ENCODE data around the gene SLC6A3. TPM values are rescaled to one million over a fixed set of nuclear protein-coding genes. Genes with fewer than 3 reads are reported as not detected.

The SLC6A3 gene
- total and polyA plus RNA-seq, 12 donors, result 0.04 to 0.19 (median 0.18) TPM; not detected in 9

- Histone ChIP-seq H3K4me3 (no peak overlapping the region), H3K27me3 (peaks cover 0 to 37% (median 27%) of the 10 kb centered on the region in 7 donors), H3K4me1 (no peaks in the 10 kb centered on the region), H3K36me3 (no peaks in the 10 kb centered on the region), H3K9me3 (no peaks in the 10 kb centered on the region), H3K27ac (no peak overlapping the region)
- DNase-seq (no peak), ATAC-seq (no peak)
- intact Hi-C loops (cut with DNase I), result no loop called here
- TF ChIP-seq CTCF (IDR thresholded peaks at IDR 0.05), result no peak
- WGBS, 2 donors, result 46 to 50% methylated on average over 4 of the region's 4 CpGs
Measured at GRCh38 chr5:1354576-1354975, 90.7 kb downstream of the SLC6A3 start.

GRCh38 chr5:1352231-1353219, 92.7 kb downstream of the SLC6A3 start:
- intact Hi-C loops (cut with DNase I), result no loop called here

GRCh38 chr5:1351156-1351555, 94.1 kb downstream of the SLC6A3 start:
- Histone ChIP-seq H3K27ac (no peak overlapping the region), H3K4me3 (no peak overlapping the region), H3K4me1 (peaks cover 0 to 2% (median under 1%) of the 10 kb centered on the region in 9 donors), H3K36me3 (no peaks in the 10 kb centered on the region), H3K9me3 (no peaks in the 10 kb centered on the region), H3K27me3 (peaks cover 0 to 10% (median 0%) of the 10 kb centered on the region in 7 donors)
- 78 to 84% methylated on average over 4 of the region's 4 CpGs for WGBS, 2 donors
- ATAC-seq, result no peak
- no peak for TF ChIP-seq CTCF (IDR thresholded peaks at IDR 0.05)
- no peak for DNase-seq
- intact Hi-C loops (cut with DNase I), result no loop called here

More at GRCh38 chr5:1352231-1353219, 92.7 kb downstream of the SLC6A3 start:
- no peak overlapping the region for H3K27ac ChIP-seq
- DNase-seq, result no peak
- H3K9me3 ChIP-seq, result no peaks in the 10 kb centered on the region
- H3K27me3 ChIP-seq, result peaks cover 0 to 18% (median 6%) of the 10 kb centered on the region in 7 donors
- H3K4me1 ChIP-seq, result no peaks in the 10 kb centered on the region
- WGBS, 2 donors, result 67 to 70% methylated on average over 10 of the region's 10 CpGs
- no peak for ATAC-seq
- TF ChIP-seq CTCF (IDR thresholded peaks at IDR 0.05), result no peak
- no peaks in the 10 kb centered on the region for H3K36me3 ChIP-seq
- no peak overlapping the region for H3K4me3 ChIP-seq

- WGBS, 2 donors, result 36 to 42% methylated on average over 12 of the region's 12 CpGs
- intact Hi-C loops (cut with DNase I), result no loop called here
- Histone ChIP-seq H3K27ac (no peak overlapping the region), H3K4me1 (peaks cover 0 to 13% (median 10%) of the 10 kb centered on the region in 9 donors), H3K4me3 (no peak overlapping the region), H3K36me3 (no peaks in the 10 kb centered on the region), H3K27me3 (peaks cover 0 to 10% (median 0%) of the 10 kb centered on the region in 7 donors), H3K9me3 (no peaks in the 10 kb centered on the region)
- DNase-seq (no peak), ATAC-seq (no peak)
- TF ChIP-seq CTCF (IDR thresholded peaks at IDR 0.05), result no peak
Measured at GRCh38 chr5:1349246-1349645, 96.0 kb downstream of the SLC6A3 start.
